OCI-LY1 (cell line): ENCODE data around the gene OXLD1.

Experiments used
- H2AFZ ChIP-seq: fragments of 200-600 bp; sonication (generic), shearing (Covaris generic); 2 replicates; pipeline ENCODE4 v1.6.0; 2014; ENCODE audit warnings: antibody characterized with exemption, mild to moderate bottlenecking, low read length
- H3F3A ChIP-seq: fragments of 200-600 bp; sonication (generic), shearing (Covaris generic); 2 replicates; pipeline ENCODE4 v1.6.0; 2014; ENCODE audit warnings: mild to moderate bottlenecking, antibody characterized with exemption, low read length, moderate library complexity; ENCODE audit not compliant: insufficient read depth
- H3K27ac ChIP-seq: fragments of 200-600 bp; sonication (generic); 2 replicates; pipeline ENCODE4 v1.5.1; 2014; ENCODE audit warnings: low read length, mixed run types, mild to moderate bottlenecking, low read depth; ENCODE audit not compliant: poor library complexity, severe bottlenecking
- H3K27me3 ChIP-seq: fragments of 200-600 bp; sonication (generic); 2 replicates; pipeline ENCODE4 v1.6.0; 2014; ENCODE audit warnings: antibody characterized with exemption, mild to moderate bottlenecking, low read length, moderate library complexity; ENCODE audit not compliant: insufficient read depth
- H3K36me3 ChIP-seq: fragments of 200-600 bp; sonication (generic); 2 replicates; pipeline ENCODE4 v1.6.1; 2014; ENCODE audit warnings: mild to moderate bottlenecking, antibody characterized with exemption, low read length, moderate library complexity, mixed read lengths; ENCODE audit not compliant: insufficient read depth
- H3K4me1 ChIP-seq: fragments of 200-600 bp; sonication (generic); 2 replicates; pipeline ENCODE4 v1.5.1; 2014; ENCODE audit warnings: mild to moderate bottlenecking, low read length, moderate library complexity; ENCODE audit not compliant: insufficient read depth, severe bottlenecking
- H3K4me2 ChIP-seq: fragments of 200-600 bp; sonication (generic), shearing (Covaris generic); 2 replicates; pipeline ENCODE4 v1.6.1; 2014; ENCODE audit warnings: low read length
- H3K4me3 ChIP-seq: fragments of 200-600 bp; sonication (generic); 2 replicates; pipeline ENCODE4 v1.5.1; 2014; ENCODE audit warnings: low read length, low read depth, mild to moderate bottlenecking, mixed read lengths; ENCODE audit not compliant: poor library complexity, severe bottlenecking
- H3K79me2 ChIP-seq: fragments of 200-600 bp; shearing (Covaris generic); 2 replicates; pipeline ENCODE4 v1.6.1; 2016; ENCODE audit warnings: mixed run types, low read length, mixed read lengths; ENCODE audit not compliant: insufficient read depth
- H3K9ac ChIP-seq: fragments of 200-600 bp; sonication (generic), shearing (Covaris generic); 2 replicates; pipeline ENCODE4 v1.6.1; 2014; ENCODE audit warnings: mild to moderate bottlenecking, low read length, mixed read lengths
- H3K9me2 ChIP-seq: fragments of 200-600 bp; sonication (generic), shearing (Covaris generic); 2 replicates; pipeline ENCODE4 v1.6.1; 2014; ENCODE audit warnings: low read depth, mild to moderate bottlenecking, low read length, mixed read lengths
- H3K9me3 ChIP-seq: fragments of 200-600 bp; shearing (Covaris generic); 2 replicates; pipeline ENCODE4 v1.6.1; 2014; ENCODE audit warnings: low read length, mixed read lengths
- H4K20me1 ChIP-seq: fragments of 200-600 bp; sonication (generic), shearing (Covaris generic); 2 replicates; pipeline ENCODE4 v1.6.0; 2016; ENCODE audit warnings: mild to moderate bottlenecking, low read length; ENCODE audit not compliant: insufficient read depth
- EZH2 ChIP-seq: fragments of 200-600 bp; sonication (generic), shearing (Covaris generic); IDR thresholded peaks from 2 replicates; pipeline ENCODE4 v1.8.0; 2017; ENCODE audit warnings: borderline replicate concordance, mixed run types, mild to moderate bottlenecking, antibody characterized with exemption, low read length, moderate library complexity, mixed read lengths
- TF ChIP-seq, protein P1 (sequence below): fragments of 200-600 bp; sonication (generic), shearing (Covaris generic); IDR thresholded peaks from 2 replicates; pipeline ENCODE4 v1.5.1; 2017; ENCODE audit warnings: mild to moderate bottlenecking, antibody characterized with exemption, low read length, moderate library complexity, mixed read lengths

Gene OXLD1

GRCh38 chr17:81644496-81644895 lies 21.9 kb downstream of the OXLD1 start:
- H3K9ac ChIP-seq: no peak overlapping the region
- H2AFZ ChIP-seq: no peak overlapping the region
- H4K20me1 ChIP-seq: no peaks in the 10 kb centered on the region
- no peak overlapping the region for H3K27ac ChIP-seq
- no peaks in the 10 kb centered on the region for H3K4me1 ChIP-seq
- H3K4me2 ChIP-seq: no peak overlapping the region
- H3K27me3 ChIP-seq: peaks cover 9% of the 10 kb centered on the region; the same call in 1 of the 2 replicates
- no peaks in the 10 kb centered on the region for H3F3A ChIP-seq
- H3K9me2 ChIP-seq: no peaks in the 10 kb centered on the region
- no peak overlapping the region for H3K4me3 ChIP-seq
- H3K79me2 ChIP-seq: no peaks in the 10 kb centered on the region
- no peaks in the 10 kb centered on the region for H3K9me3 ChIP-seq
- TF ChIP-seq, protein P1, sequence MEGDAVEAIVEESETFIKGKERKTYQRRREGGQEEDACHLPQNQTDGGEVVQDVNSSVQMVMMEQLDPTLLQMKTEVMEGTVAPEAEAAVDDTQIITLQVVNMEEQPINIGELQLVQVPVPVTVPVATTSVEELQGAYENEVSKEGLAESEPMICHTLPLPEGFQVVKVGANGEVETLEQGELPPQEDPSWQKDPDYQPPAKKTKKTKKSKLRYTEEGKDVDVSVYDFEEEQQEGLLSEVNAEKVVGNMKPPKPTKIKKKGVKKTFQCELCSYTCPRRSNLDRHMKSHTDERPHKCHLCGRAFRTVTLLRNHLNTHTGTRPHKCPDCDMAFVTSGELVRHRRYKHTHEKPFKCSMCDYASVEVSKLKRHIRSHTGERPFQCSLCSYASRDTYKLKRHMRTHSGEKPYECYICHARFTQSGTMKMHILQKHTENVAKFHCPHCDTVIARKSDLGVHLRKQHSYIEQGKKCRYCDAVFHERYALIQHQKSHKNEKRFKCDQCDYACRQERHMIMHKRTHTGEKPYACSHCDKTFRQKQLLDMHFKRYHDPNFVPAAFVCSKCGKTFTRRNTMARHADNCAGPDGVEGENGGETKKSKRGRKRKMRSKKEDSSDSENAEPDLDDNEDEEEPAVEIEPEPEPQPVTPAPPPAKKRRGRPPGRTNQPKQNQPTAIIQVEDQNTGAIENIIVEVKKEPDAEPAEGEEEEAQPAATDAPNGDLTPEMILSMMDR: no peak
- TF ChIP-seq EZH2: no peak
- H3K36me3 ChIP-seq: no peaks in the 10 kb centered on the region; the same call in 1 of the 2 replicates

GRCh38 chr17:81641825-81642489 lies 24.4 kb downstream of the OXLD1 start:
- peaks cover 6% of the 10 kb centered on the region; the same call in 1 of the 2 replicates for H3K27me3 ChIP-seq
- no peaks in the 10 kb centered on the region for H3K36me3 ChIP-seq
- TF ChIP-seq, protein P1: no peak
- no peak for TF ChIP-seq EZH2
- H3F3A ChIP-seq: no peaks in the 10 kb centered on the region
- no peaks in the 10 kb centered on the region for H3K9me2 ChIP-seq
- H4K20me1 ChIP-seq: no peaks in the 10 kb centered on the region
- H3K4me1 ChIP-seq: no peaks in the 10 kb centered on the region
- H3K9ac ChIP-seq: no peak overlapping the region
- H3K9me3 ChIP-seq: no peaks in the 10 kb centered on the region
- H3K27ac ChIP-seq: no peak overlapping the region
- H3K79me2 ChIP-seq: no peaks in the 10 kb centered on the region
- H2AFZ ChIP-seq: no peak overlapping the region
- H3K4me2 ChIP-seq: no peak overlapping the region
- no peak overlapping the region for H3K4me3 ChIP-seq

GRCh38 chr17:81640011-81640410 lies 26.4 kb downstream of the OXLD1 start:
- Histone ChIP-seq H2AFZ (no peak overlapping the region), H3K27ac (no peak overlapping the region), H3K36me3 (no peaks in the 10 kb centered on the region), H3K9ac (no peak overlapping the region), H3K4me2 (no peak overlapping the region), H3K9me2 (no peaks in the 10 kb centered on the region), H3K4me1 (peaks cover 11% of the 10 kb centered on the region), H3K9me3 (no peaks in the 10 kb centered on the region), H3K27me3 (peaks cover 6% of the 10 kb centered on the region; the same call in 1 of the 2 replicates), H3K4me3 (no peak overlapping the region), H3K79me2 (peaks cover 16% of the 10 kb centered on the region), H4K20me1 (no peaks in the 10 kb centered on the region), H3F3A (no peaks in the 10 kb centered on the region)
- TF ChIP-seq, protein P1: no peak
- no peak for TF ChIP-seq EZH2
